ENCODE results near the gene NBAS. TPM values are rescaled to one million over a fixed set of nuclear protein-coding genes. Genes with fewer than 3 reads are reported as not detected.
"Not testable (repeated sequence)": the region's sequence is repeated elsewhere in the genome, so short reads cannot be mapped to it uniquely, and the experiment has no call there.

The NBAS gene
- total RNA-seq, 1 donor from 2014 or later = 29.7 TPM

DNA sequence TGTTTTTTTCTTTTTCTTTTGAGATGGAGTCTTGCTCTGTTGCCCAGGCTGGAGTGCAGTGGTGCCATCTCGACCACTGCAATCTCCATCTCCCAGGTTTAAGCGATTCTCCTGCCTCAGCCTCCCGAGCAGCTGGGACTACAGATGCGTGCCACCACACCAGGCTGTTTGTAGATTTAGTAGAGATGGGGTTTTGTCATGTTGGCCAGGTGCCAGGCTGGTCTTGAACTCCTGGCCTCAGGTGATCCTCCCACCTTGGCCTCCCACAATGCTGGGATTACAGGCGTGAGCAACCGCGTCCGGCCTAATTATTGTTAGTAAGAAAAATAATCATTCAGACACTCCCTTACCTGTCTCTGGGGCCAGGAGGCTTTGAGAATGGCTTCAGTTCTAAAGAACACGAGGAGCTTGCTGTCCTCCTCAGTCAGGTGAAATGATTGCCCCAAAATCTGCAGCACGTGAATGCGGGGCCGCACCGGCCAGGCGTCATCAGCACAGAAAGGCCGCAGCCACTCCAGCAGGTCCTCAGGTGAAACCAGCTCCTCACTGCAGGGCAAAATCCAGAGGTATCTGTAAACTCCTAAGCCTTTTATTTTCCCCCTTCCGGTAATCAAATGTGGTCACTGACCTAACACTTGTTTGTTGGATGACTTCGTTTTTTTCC is 342.6 kb downstream of the NBAS start:
- peaks cover 0 to 14% of the 10 kb centered on the region in 2 donors for H3K36me3 ChIP-seq
- H3K4me1 ChIP-seq = no peaks in the 10 kb centered on the region
- no peaks in the 10 kb centered on the region for H3K27me3 ChIP-seq
- intact Hi-C loops (cut with DNase I) = no loop called here
- DNase-seq (ENCODE audit: extremely low spot score in 2 of 2) = no peak
- no peak overlapping the region for H3K27ac ChIP-seq
- no peaks in the 10 kb centered on the region for H3K9me3 ChIP-seq
- no peak for TF ChIP-seq POLR2AphosphoS5 (IDR thresholded peaks at IDR 0.05; ENCODE audit: insufficient read depth in 1 of 2, low read depth in 1 of 2)
- TF ChIP-seq, protein P1, sequence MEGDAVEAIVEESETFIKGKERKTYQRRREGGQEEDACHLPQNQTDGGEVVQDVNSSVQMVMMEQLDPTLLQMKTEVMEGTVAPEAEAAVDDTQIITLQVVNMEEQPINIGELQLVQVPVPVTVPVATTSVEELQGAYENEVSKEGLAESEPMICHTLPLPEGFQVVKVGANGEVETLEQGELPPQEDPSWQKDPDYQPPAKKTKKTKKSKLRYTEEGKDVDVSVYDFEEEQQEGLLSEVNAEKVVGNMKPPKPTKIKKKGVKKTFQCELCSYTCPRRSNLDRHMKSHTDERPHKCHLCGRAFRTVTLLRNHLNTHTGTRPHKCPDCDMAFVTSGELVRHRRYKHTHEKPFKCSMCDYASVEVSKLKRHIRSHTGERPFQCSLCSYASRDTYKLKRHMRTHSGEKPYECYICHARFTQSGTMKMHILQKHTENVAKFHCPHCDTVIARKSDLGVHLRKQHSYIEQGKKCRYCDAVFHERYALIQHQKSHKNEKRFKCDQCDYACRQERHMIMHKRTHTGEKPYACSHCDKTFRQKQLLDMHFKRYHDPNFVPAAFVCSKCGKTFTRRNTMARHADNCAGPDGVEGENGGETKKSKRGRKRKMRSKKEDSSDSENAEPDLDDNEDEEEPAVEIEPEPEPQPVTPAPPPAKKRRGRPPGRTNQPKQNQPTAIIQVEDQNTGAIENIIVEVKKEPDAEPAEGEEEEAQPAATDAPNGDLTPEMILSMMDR (IDR thresholded peaks at IDR 0.05) = no peak
- no peak for TF ChIP-seq POLR2A (IDR thresholded peaks at IDR 0.05)
- no peak overlapping the region for H3K4me3 ChIP-seq

DNA sequence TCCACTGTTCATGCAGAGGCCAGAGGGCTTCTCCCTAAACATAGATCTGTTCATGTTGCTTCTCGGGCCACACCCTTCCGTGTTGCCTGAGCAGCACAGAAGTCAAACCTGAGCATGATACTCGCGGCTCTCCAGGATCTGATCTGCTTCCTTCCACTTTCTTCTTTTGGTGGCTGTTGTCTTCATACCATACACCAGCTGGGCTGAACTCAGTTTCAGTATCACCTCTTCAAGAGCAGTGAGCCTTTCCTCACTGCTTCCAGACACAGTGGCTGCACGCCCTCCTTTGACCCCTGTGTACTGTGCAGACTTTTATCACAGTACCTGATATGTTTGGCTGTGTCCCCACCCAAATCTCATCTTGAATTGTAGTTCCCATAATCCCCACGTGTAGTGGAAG is 348.9 kb downstream of the NBAS start:
- intact Hi-C loops (cut with DNase I) = no loop called here
- no peak overlapping the region for H3K27ac ChIP-seq
- H3K4me1 ChIP-seq = no peaks in the 10 kb centered on the region
- H3K27me3 ChIP-seq = no peaks in the 10 kb centered on the region
- TF ChIP-seq POLR2AphosphoS5 (IDR thresholded peaks at IDR 0.05; ENCODE audit: insufficient read depth in 1 of 2, low read depth in 1 of 2) = no peak
- TF ChIP-seq, protein P1 (IDR thresholded peaks at IDR 0.05) = no peak
- no peak for TF ChIP-seq POLR2A (IDR thresholded peaks at IDR 0.05)
- H3K4me3 ChIP-seq = no peak overlapping the region
- peaks cover 0 to 12% of the 10 kb centered on the region in 2 donors for H3K36me3 ChIP-seq
- no peaks in the 10 kb centered on the region for H3K9me3 ChIP-seq
- no peak for DNase-seq (ENCODE audit: extremely low spot score in 2 of 2)

DNA sequence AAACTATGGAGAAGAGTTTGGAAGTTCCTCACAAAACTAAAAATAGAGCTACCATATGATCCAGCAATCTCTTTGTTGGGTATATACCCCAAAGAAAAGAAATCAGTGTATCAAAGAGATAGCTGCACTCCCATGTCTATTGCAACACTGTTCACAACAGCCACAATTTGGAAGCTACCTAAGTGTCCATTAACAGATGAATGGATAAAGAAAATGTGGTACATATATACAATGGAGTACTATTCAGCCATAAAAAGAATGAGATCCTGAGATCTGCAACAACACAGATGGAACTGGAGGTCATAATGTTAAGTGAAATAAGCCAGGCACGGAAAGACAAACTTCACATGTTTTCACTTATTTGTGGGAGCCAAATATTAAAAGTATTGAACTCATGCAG is 350.6 kb downstream of the NBAS start:
- DNase-seq (ENCODE audit: extremely low spot score in 2 of 2); H3K4me3 ChIP-seq; H3K9me3 ChIP-seq; H3K4me1 ChIP-seq; H3K27me3 ChIP-seq; H3K27ac ChIP-seq; intact Hi-C loops (cut with DNase I): not testable (repeated sequence)
- H3K36me3 ChIP-seq = peaks cover 0 to 12% of the 10 kb centered on the region in 2 donors

- Histone ChIP-seq H3K4me1 (no peaks in the 10 kb centered on the region), H3K4me3 (no peak overlapping the region), H3K36me3 (no peaks in the 10 kb centered on the region), H3K27me3 (no peaks in the 10 kb centered on the region), H3K27ac (no peak overlapping the region), H3K9me3 (no peaks in the 10 kb centered on the region)
- no peak for DNase-seq (ENCODE audit: extremely low spot score in 2 of 2)
- TF ChIP-seq POLR2A (IDR thresholded peaks at IDR 0.05) = no peak
- TF ChIP-seq, protein P1 (IDR thresholded peaks at IDR 0.05) = no peak
- TF ChIP-seq POLR2AphosphoS5 (IDR thresholded peaks at IDR 0.05; ENCODE audit: insufficient read depth in 1 of 2, low read depth in 1 of 2) = no peak
- intact Hi-C loops (cut with DNase I) = no loop called here
Observed at GRCh38 chr2:15206419-15206818, 354.7 kb downstream of the NBAS start.

GRCh38 chr2:15205562-15205961 is 355.6 kb downstream of the NBAS start:
- intact Hi-C loops (cut with DNase I) = no loop called here
- Histone ChIP-seq H3K27ac (no peak overlapping the region), H3K9me3 (no peaks in the 10 kb centered on the region), H3K36me3 (no peaks in the 10 kb centered on the region), H3K4me3 (no peak overlapping the region), H3K27me3 (no peaks in the 10 kb centered on the region), H3K4me1 (no peaks in the 10 kb centered on the region)
- TF ChIP-seq, protein P1 (IDR thresholded peaks at IDR 0.05) = no peak
- TF ChIP-seq POLR2A (IDR thresholded peaks at IDR 0.05) = no peak
- TF ChIP-seq POLR2AphosphoS5 (IDR thresholded peaks at IDR 0.05; ENCODE audit: insufficient read depth in 1 of 2, low read depth in 1 of 2) = no peak
- DNase-seq (ENCODE audit: extremely low spot score in 2 of 2) = no peak
